IMR-90 (cell line): ENCODE data around the gene RPN1. TPM values are rescaled to one million over a fixed set of nuclear protein-coding genes. Genes with fewer than 3 reads are reported as not detected.

ENCODE experiments used
- ATAC-seq: fragments of 200-7000 bp; cut with Tn5 transposase; 2 replicates; pipeline ENCODE4 v1.9.1; 2020; ENCODE audit warnings: low read depth, mild to moderate bottlenecking, moderate library complexity
- BruUV-seq: library from RNA; stranded (reverse); fragments of 400-500 nt; replicated peaks from 2 replicates; lab custom pipeline; 2021; lab: Mats Ljungman, UMichigan
- CTCF ChIA-PET: fragments of 300-600 bp; formaldehyde crosslinking; extraction: SDS; loops from one replicate; lab custom pipeline; 2021; ENCODE audit warnings: antibody characterized with exemption; lab: Yijun Ruan, JAX
- POLR2A ChIA-PET: fragments of 300-600 bp; sonication (Branson Sonifier 250); formaldehyde crosslinking; loops from one replicate; lab custom pipeline; 2022; ENCODE audit warnings: antibody characterized with exemption; ENCODE audit not compliant: unreplicated experiment; lab: Charles Lee
- DNase-seq: peaks from one replicate; pipeline ENCODE4 v3.0.0; 2013
- H2AFZ ChIP-seq: replicated peaks from 2 replicates; pipeline ENCODE3; 2013; ENCODE audit warnings: low read length, mild to moderate bottlenecking; ENCODE audit not compliant: poor library complexity
- H2AK5ac ChIP-seq: 2 replicates; pipeline ENCODE4 v1.6.1; 2013; ENCODE audit warnings: low read depth, low read length, inconsistent platforms
- H2AK9ac ChIP-seq: replicated peaks from 2 replicates; pipeline ENCODE3; 2013; ENCODE audit warnings: mild to moderate bottlenecking, low read depth, low read length, moderate library complexity; ENCODE audit not compliant: poor library complexity
- H2BK120ac ChIP-seq: 2 replicates; pipeline ENCODE4 v1.6.1; 2013; ENCODE audit warnings: low read depth, low read length, inconsistent platforms
- H2BK15ac ChIP-seq: 3 replicates; pipeline ENCODE4 v1.6.1; 2013; ENCODE audit warnings: low read depth, low read length, inconsistent platforms
- H2BK20ac ChIP-seq: 2 replicates; pipeline ENCODE4 v1.6.1; 2013; ENCODE audit warnings: low read depth, mild to moderate bottlenecking, inconsistent platforms, low read length, moderate library complexity
- H2BK5ac ChIP-seq: 2 replicates; pipeline ENCODE4 v1.6.1; 2013; ENCODE audit warnings: mild to moderate bottlenecking, low read depth, low read length, inconsistent platforms; ENCODE audit not compliant: poor library complexity, severe bottlenecking
- H3K14ac ChIP-seq: replicated peaks from 2 replicates; pipeline ENCODE4 v1.6.1; 2013; ENCODE audit warnings: low read depth, low read length, inconsistent platforms
- H3K18ac ChIP-seq: 2 replicates; pipeline ENCODE4 v1.6.1; 2013; ENCODE audit warnings: low read depth, low read length, control low read depth
- H3K23ac ChIP-seq: 2 replicates; pipeline ENCODE4 v1.6.1; 2013; ENCODE audit warnings: low read depth, low read length, inconsistent platforms
- H3K27ac ChIP-seq: 2 replicates; pipeline ENCODE4 v1.5.1; 2013; ENCODE audit warnings: mild to moderate bottlenecking, control low read depth, low read length; ENCODE audit not compliant: insufficient read depth
- H3K27me3 ChIP-seq: 2 replicates; pipeline ENCODE4 v1.6.1; 2013; ENCODE audit warnings: low read length; ENCODE audit not compliant: control insufficient read depth, insufficient read depth
- H3K36me3 ChIP-seq: 2 replicates; pipeline ENCODE4 v1.6.1; 2013; ENCODE audit warnings: low read length, mixed read lengths; ENCODE audit not compliant: control insufficient read depth, insufficient read depth
- H3K4ac ChIP-seq: 2 replicates; pipeline ENCODE4 v1.6.1; 2013; ENCODE audit warnings: low read depth, low read length, inconsistent platforms
- H3K4me1 ChIP-seq: 2 replicates; pipeline ENCODE4 v1.6.1; 2013; ENCODE audit warnings: low read length, mixed read lengths; ENCODE audit not compliant: control insufficient read depth, insufficient read depth
- H3K4me2 ChIP-seq: 2 replicates; pipeline ENCODE4 v1.6.1; 2013; ENCODE audit warnings: low read depth, mild to moderate bottlenecking, control low read depth, low read length, moderate library complexity
- H3K4me3 ChIP-seq: 2 replicates; pipeline ENCODE4 v1.5.1; 2013; ENCODE audit warnings: low read depth, mild to moderate bottlenecking, control low read depth, low read length, moderate library complexity; ENCODE audit not compliant: insufficient read depth
- H3K56ac ChIP-seq: 2 replicates; pipeline ENCODE4 v1.6.1; 2013; ENCODE audit warnings: low read length, inconsistent platforms; ENCODE audit not compliant: insufficient read depth; ENCODE audit errors: extremely low read depth
- H3K79me1 ChIP-seq, 2 experiments: 2 replicates each; pipeline ENCODE4 v1.6.1; 2013; ENCODE audit warnings: low read length in 2 of 2, inconsistent platforms in 1 of 2, low read depth in 1 of 2
- H3K9ac ChIP-seq: 2 replicates; pipeline ENCODE4 v1.6.1; 2013; ENCODE audit warnings: low read depth, low read length, control low read depth
- H3K9me1 ChIP-seq: 2 replicates; pipeline ENCODE4 v1.6.1; 2013; ENCODE audit warnings: low read length, inconsistent platforms; ENCODE audit not compliant: insufficient read depth
- H3K9me3 ChIP-seq: 2 replicates; pipeline ENCODE4 v1.6.1; 2013; ENCODE audit warnings: low read length; ENCODE audit not compliant: control insufficient read depth, insufficient read depth
- H4K20me1 ChIP-seq: 2 replicates; pipeline ENCODE4 v1.6.1; 2013; ENCODE audit warnings: low read length, inconsistent platforms; ENCODE audit not compliant: insufficient read depth
- H4K5ac ChIP-seq: 2 replicates; pipeline ENCODE4 v1.6.1; 2013; ENCODE audit warnings: mild to moderate bottlenecking, low read depth, low read length, control low read depth
- H4K8ac ChIP-seq, 2 experiments: 2 replicates each; pipeline ENCODE4 v1.6.1; 2013; ENCODE audit warnings: low read depth in 2 of 2, low read length in 2 of 2, control low read depth in 1 of 2, inconsistent platforms in 1 of 2
- H4K91ac ChIP-seq: 2 replicates; pipeline ENCODE4 v1.6.1; 2013; ENCODE audit warnings: low read depth, low read length, inconsistent platforms; ENCODE audit not compliant: insufficient read depth
- CEBPB ChIP-seq: IDR thresholded peaks from 2 replicates; pipeline ENCODE4 v1.6.1; 2012; ENCODE audit warnings: low read depth, low read length, improper control_type of control experiment
- CHD1 ChIP-seq: IDR thresholded peaks from 2 replicates; pipeline ENCODE4 v1.6.1; 2012; ENCODE audit warnings: low read depth, low read length, improper control_type of control experiment
- FOS ChIP-seq: fragments of 150-350 bp; IDR thresholded peaks from 2 replicates; pipeline ENCODE4 v1.6.1; 2016; ENCODE audit warnings: low read depth, low read length
- MAFK ChIP-seq: IDR thresholded peaks from 2 replicates; pipeline ENCODE4 v1.6.1; 2012; ENCODE audit warnings: low read depth, low read length, improper control_type of control experiment
- NFE2L2 ChIP-seq: fragments of 150-350 bp; IDR thresholded peaks from 2 replicates; pipeline ENCODE4 v1.6.1; 2016; ENCODE audit warnings: low read depth, mild to moderate bottlenecking, low read length
- POLR2A ChIP-seq: IDR thresholded peaks from 2 replicates; pipeline ENCODE4 v1.6.1; 2012; ENCODE audit warnings: mild to moderate bottlenecking, low read depth, low read length
- RCOR1 ChIP-seq: IDR thresholded peaks from 2 replicates; pipeline ENCODE4 v1.6.1; 2012; ENCODE audit warnings: mild to moderate bottlenecking, low read length, improper control_type of control experiment; ENCODE audit not compliant: insufficient replicate concordance
- USF2 ChIP-seq: fragments of 150-350 bp; IDR thresholded peaks from 2 replicates; pipeline ENCODE4 v1.6.1; 2017; ENCODE audit warnings: mild to moderate bottlenecking, antibody characterized with exemption, low read length, low read depth
- WGBS, 2 experiments: methylation state at CpG; one replicate each; pipeline versions ENCODE4 v1.1.5 to v1.1.7; 2013; ENCODE audit warnings: missing lambda C conversion rate in 2 of 2; ENCODE audit not compliant: insufficient read length in 1 of 2; ENCODE audit errors: extremely low coverage in 2 of 2; 5-methylcytosine and 5-hydroxymethylcytosine counted together
- dilution Hi-C: fragments of 300-500 bp; cut with HindIII; formaldehyde crosslinking; loops from one replicate; pipeline ENCODE4 v1.14.3; 2018; ENCODE audit warnings: low sequenced_read_pairs; ENCODE audit not compliant: unreplicated experiment
- in situ Hi-C: fragments of 300-500 bp; cut with MboI; formaldehyde crosslinking; loops from 3 replicates; pipeline ENCODE4 v1.14.3; 2019; ENCODE audit warnings: low sequenced_read_pairs, inconsistent platforms, mixed read lengths
- intact Hi-C: fragments of 100-400 bp; cut with micrococcal nuclease; formaldehyde crosslinking; loops from 2 replicates; pipeline ENCODE4 v1.10.0; 2022
- polyA plus RNA-seq, 3 experiments: library from polyadenylated mRNA; depleted of rRNA; stranded (reverse); fragments of >200 nt; gene quantifications; 2 replicates each; pipeline ENCODE4 v1.2.3, GENCODE V29; 2012; ENCODE audit warnings: low replicate concordance in 1 of 3
- total RNA-seq: library from RNA; depleted of rRNA; stranded (reverse); fragments of >200 nt; gene quantifications from 2 replicates; pipeline ENCODE4 v1.2.3, GENCODE V29; 2012

RPN1 gene
- total and polyA plus RNA-seq, 2 of the 4 experiments (the other 2 are of a cell fraction) = 252 to 736 TPM

GRCh38 chr3:128674161-128674784 lies 23.7 kb upstream of the RPN1 start:
- Histone ChIP-seq H3K14ac (no peak overlapping the region), H3K18ac (no peak overlapping the region), H3K9me1 (no peaks in the 10 kb centered on the region), H2AFZ (no peak overlapping the region), H2AK5ac (no peak overlapping the region), H3K27me3 (no peaks in the 10 kb centered on the region), H3K27ac (no peak overlapping the region), H3K4me1 (no peaks in the 10 kb centered on the region), H2BK5ac (no peak overlapping the region), H2AK9ac (no peak overlapping the region), H3K79me1 (no peaks in the 10 kb centered on the region), H3K9me3 (no peaks in the 10 kb centered on the region), H4K20me1 (no peaks in the 10 kb centered on the region), H4K8ac (no peak overlapping the region), H3K9ac (no peak overlapping the region), H3K4me2 (no peak overlapping the region), H3K4me3 (no peak overlapping the region), H2BK15ac (no peak overlapping the region), H2BK120ac (no peak overlapping the region), H3K23ac (no peak overlapping the region), H2BK20ac (no peak overlapping the region), H4K91ac (no peak overlapping the region), H3K4ac (no peak overlapping the region), H3K56ac (no peak overlapping the region), H4K5ac (no peak overlapping the region), H3K36me3 (no peaks in the 10 kb centered on the region)
- BruUV-seq = no TSS peak
- intact Hi-C loops (no loop called here), dilution Hi-C loops (no loop called here), in situ Hi-C loops (no loop called here)
- CTCF ChIA-PET = interaction anchor here (0.7 kb wide), 1 partner anchor 171 kb away, joined by 4 read pairs; no protein-coding TSS in a partner anchor
- no CpG with 5 or more reads among the region's 10 CpGs for WGBS, 2 experiments
- ATAC-seq (no peak), DNase-seq (no peak)
- no peak for TF ChIP-seq POLR2A
- no peak for TF ChIP-seq FOS
- no peak for TF ChIP-seq MAFK
- no peak for TF ChIP-seq CEBPB
- TF ChIP-seq USF2 = no peak
- no peak for TF ChIP-seq NFE2L2
- no peak for TF ChIP-seq CHD1
- TF ChIP-seq RCOR1 = no peak
- POLR2A ChIA-PET = no interaction called here
